ENCODE measurements around the gene TRERF1. TPM values are rescaled to one million over a fixed set of nuclear protein-coding genes. Genes with fewer than 3 reads are reported as not detected.

The TRERF1 gene
- polyA plus RNA-seq, 1 donor (not counting 4 experiments of a cell fraction or from before 2014, with no cell fraction given) = 4.8 TPM

DNA sequence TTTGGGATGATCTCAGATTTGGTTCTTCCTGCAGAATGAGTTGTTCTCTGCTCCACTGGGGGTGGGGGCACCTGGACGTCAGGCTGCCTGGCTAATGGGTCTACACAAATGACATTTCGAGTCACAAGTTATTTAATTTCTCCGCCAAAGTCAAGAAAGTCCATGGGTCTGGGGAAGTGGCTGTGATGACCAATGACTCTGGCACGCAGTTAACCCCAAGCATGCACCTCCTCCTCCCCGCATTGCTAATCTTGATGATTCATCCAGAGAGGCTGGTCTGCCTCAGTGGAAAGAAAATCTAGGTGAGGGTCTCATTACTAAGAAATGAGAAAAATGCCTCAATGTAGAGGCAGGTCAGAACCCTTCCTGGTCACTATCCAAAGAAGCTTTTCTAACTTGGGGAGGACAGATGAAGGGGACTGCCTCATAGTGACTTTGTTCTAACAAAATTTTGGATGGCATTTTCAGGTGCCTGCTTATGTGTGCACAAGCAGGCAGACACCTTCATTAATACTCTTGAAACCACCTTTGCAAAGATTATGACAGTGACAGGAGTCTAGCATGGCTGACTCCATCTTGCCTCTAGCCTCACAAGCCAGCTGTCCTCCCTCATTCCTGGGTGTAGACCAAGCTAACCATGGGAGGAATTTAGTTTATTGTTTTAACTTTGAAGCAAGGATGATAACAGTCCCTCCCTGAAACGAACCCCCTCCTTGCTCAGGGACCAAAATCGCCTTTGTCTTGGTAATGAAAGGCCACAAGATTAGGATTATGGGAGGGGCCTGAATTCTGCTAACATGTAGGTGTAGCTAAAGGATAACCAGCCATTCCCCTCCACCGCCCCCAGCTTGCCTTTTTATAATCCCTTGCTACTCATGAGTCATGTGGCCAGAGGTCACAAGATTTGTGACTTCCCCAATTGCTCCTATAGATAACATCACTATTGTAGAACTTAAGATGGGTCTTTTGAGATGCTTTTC, 135.4 kb downstream of the TRERF1 start:
- Histone ChIP-seq H3K4me2 (ENCODE audit: control insufficient read depth, extremely low read depth, insufficient read depth, low read depth, low read length) (peak overlapping the region; percentile 68), H3K79me2 (ENCODE audit: control insufficient read depth, insufficient read depth, low read length) (peaks cover 2% of the 10 kb centered on the region), H3K4me1 (ENCODE audit: control insufficient read depth, extremely low read depth, insufficient read depth, low read length) (peaks cover 43% of the 10 kb centered on the region), H3K36me3 (ENCODE audit: control insufficient read depth in 2 of 2, extremely low read depth in 1 of 2, insufficient read depth in 2 of 2, low read length in 2 of 2) (peaks cover 0 to 11% of the 10 kb centered on the region in 2 experiments), H3K4me3 (ENCODE audit: control insufficient read depth in 2 of 3, extremely low read depth in 1 of 3, insufficient read depth in 2 of 3, low read depth in 1 of 3, low read length in 3 of 3) (peak overlapping the region in 1 of 3 experiments; percentile 36), H2AFZ (ENCODE audit: control insufficient read depth, low read length) (no peak overlapping the region), H3K9me3 (ENCODE audit: control insufficient read depth, low read depth, low read length) (no peaks in the 10 kb centered on the region), H3K27me3 (ENCODE audit: control insufficient read depth, extremely low read depth, insufficient read depth, low read length) (no peaks in the 10 kb centered on the region), H3K27ac (ENCODE audit: control insufficient read depth, insufficient read depth, low read length) (peak overlapping the region; percentile 61), H3K9me1 (ENCODE audit: control insufficient read depth, extremely low read depth, insufficient read depth, low read length) (no peaks in the 10 kb centered on the region), H3K9ac (ENCODE audit: control insufficient read depth, extremely low read depth, insufficient read depth, low read length) (no peak overlapping the region), H4K20me1 (ENCODE audit: control insufficient read depth, extremely low read depth, insufficient read depth, low read length) (no peaks in the 10 kb centered on the region)
- DNase-seq (ENCODE audit: low read depth, low spot score) (peak; percentile 49), FAIRE-seq (peak; percentile 81)
- dilution Hi-C loops (cut with MboI; ENCODE audit: extremely low pct_ligation_motif_present, low sequenced_read_pairs) = no loop called here
- TF ChIP-seq EZH2 (IDR thresholded peaks at IDR 0.05; ENCODE audit: low read length) = no peak
- TF ChIP-seq, protein P1, sequence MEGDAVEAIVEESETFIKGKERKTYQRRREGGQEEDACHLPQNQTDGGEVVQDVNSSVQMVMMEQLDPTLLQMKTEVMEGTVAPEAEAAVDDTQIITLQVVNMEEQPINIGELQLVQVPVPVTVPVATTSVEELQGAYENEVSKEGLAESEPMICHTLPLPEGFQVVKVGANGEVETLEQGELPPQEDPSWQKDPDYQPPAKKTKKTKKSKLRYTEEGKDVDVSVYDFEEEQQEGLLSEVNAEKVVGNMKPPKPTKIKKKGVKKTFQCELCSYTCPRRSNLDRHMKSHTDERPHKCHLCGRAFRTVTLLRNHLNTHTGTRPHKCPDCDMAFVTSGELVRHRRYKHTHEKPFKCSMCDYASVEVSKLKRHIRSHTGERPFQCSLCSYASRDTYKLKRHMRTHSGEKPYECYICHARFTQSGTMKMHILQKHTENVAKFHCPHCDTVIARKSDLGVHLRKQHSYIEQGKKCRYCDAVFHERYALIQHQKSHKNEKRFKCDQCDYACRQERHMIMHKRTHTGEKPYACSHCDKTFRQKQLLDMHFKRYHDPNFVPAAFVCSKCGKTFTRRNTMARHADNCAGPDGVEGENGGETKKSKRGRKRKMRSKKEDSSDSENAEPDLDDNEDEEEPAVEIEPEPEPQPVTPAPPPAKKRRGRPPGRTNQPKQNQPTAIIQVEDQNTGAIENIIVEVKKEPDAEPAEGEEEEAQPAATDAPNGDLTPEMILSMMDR (optimal IDR thresholded peaks at IDR 0.05 in 1 of 3, IDR thresholded peaks at IDR 0.05 in 1 of 3, conservative IDR thresholded peaks at IDR 0.05 in 1 of 3; ENCODE audit: extremely low read depth in 1 of 3, insufficient read depth in 2 of 3, low read length in 3 of 3) = no peak

DNA sequence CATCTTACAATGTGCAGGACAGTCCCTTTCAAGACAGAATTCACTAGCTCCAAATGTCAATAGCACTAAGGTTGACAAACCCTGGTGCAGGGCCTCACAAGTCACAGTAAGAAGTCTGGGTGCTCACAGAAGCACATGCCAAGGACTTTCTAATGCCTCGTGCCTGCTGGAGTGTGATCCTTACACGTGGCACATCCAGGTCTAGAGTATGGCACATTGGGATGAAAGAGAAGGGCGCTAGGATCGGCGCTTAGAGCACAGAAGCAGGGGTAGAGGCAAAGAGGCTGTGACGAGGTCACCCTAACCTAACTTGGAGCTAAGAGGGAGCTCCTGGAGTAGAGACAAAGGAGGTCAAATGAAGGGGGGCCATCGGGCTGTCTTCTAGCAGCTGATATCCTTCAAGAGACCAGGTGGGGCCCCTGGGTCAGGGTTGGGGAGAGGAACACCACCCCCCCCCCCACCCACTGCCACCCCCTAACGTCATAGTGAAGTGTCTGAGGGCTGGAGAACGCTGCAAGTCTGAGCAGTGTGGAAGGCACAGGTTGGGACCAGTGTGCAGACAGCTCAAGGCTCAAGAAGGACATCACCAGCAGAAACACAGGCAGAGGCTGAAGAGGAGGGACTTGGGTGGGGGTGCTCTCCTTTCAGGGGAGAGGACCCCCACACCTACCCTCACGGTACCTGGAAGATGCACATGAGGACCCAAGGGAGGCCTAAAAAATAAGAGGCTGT, 136.3 kb downstream of the TRERF1 start:
- no peak for FAIRE-seq
- Histone ChIP-seq H3K36me3 (ENCODE audit: control insufficient read depth in 2 of 2, extremely low read depth in 1 of 2, insufficient read depth in 2 of 2, low read length in 2 of 2) (peaks cover 0 to 11% of the 10 kb centered on the region in 2 experiments), H3K27me3 (ENCODE audit: control insufficient read depth, extremely low read depth, insufficient read depth, low read length) (no peaks in the 10 kb centered on the region), H3K27ac (ENCODE audit: control insufficient read depth, insufficient read depth, low read length) (peak overlapping the region; percentile 61), H3K4me1 (ENCODE audit: control insufficient read depth, extremely low read depth, insufficient read depth, low read length) (peaks cover 35% of the 10 kb centered on the region), H2AFZ (ENCODE audit: control insufficient read depth, low read length) (no peak overlapping the region), H3K9me1 (ENCODE audit: control insufficient read depth, extremely low read depth, insufficient read depth, low read length) (no peaks in the 10 kb centered on the region), H3K79me2 (ENCODE audit: control insufficient read depth, insufficient read depth, low read length) (peaks cover 2% of the 10 kb centered on the region), H3K4me3 (ENCODE audit: control insufficient read depth in 2 of 3, extremely low read depth in 1 of 3, insufficient read depth in 2 of 3, low read depth in 1 of 3, low read length in 3 of 3) (peak overlapping the region in 1 of 3 experiments; percentile 36), H3K9me3 (ENCODE audit: control insufficient read depth, low read depth, low read length) (no peaks in the 10 kb centered on the region), H3K4me2 (ENCODE audit: control insufficient read depth, extremely low read depth, insufficient read depth, low read depth, low read length) (peak overlapping the region; percentile 68), H3K9ac (ENCODE audit: control insufficient read depth, extremely low read depth, insufficient read depth, low read length) (no peak overlapping the region), H4K20me1 (ENCODE audit: control insufficient read depth, extremely low read depth, insufficient read depth, low read length) (no peaks in the 10 kb centered on the region)
- DNase-seq (ENCODE audit: low read depth, low spot score) = no peak
- dilution Hi-C loops (cut with MboI; ENCODE audit: extremely low pct_ligation_motif_present, low sequenced_read_pairs) = no loop called here
- TF ChIP-seq, protein P1 (optimal IDR thresholded peaks at IDR 0.05 in 1 of 3, IDR thresholded peaks at IDR 0.05 in 1 of 3, conservative IDR thresholded peaks at IDR 0.05 in 1 of 3; ENCODE audit: extremely low read depth in 1 of 3, insufficient read depth in 2 of 3, low read length in 3 of 3) = no peak
- no peak for TF ChIP-seq EZH2 (IDR thresholded peaks at IDR 0.05; ENCODE audit: low read length)

Data from keratinocyte (primary cell).